NCI-H146 treated with DMSO at 0.1 percent for 48 hours (cell line): ENCODE measurements around the gene KCNT1.

ENCODE experiments used
- DNase-seq: peaks from one replicate; lab custom pipeline; 2025; ENCODE audit not compliant: unreplicated experiment; lab: John Stamatoyannopoulos, UW

The KCNT1 gene

GRCh38 chr9:135762921-135763320 lies 60.9 kb downstream of the KCNT1 start:
- DNase-seq = no peak

GRCh38 chr9:135763716-135764446 lies 61.9 kb downstream of the KCNT1 start:
- no peak for DNase-seq

- no peak for DNase-seq
These were observed 62.7 kb downstream of the KCNT1 start for GRCh38 chr9:135764731-135765130.

GRCh38 chr9:135765416-135765815 lies 63.4 kb downstream of the KCNT1 start:
- no peak for DNase-seq

GRCh38 chr9:135766251-135766650 lies 64.3 kb downstream of the KCNT1 start:
- DNase-seq = no peak

GRCh38 chr9:135766707-135767106 lies 64.7 kb downstream of the KCNT1 start:
- DNase-seq = no peak

- DNase-seq = no peak
These were observed 66.7 kb downstream of the KCNT1 start for GRCh38 chr9:135768516-135769218.

GRCh38 chr9:135769489-135770202 lies 67.7 kb downstream of the KCNT1 start:
- DNase-seq = peak; percentile 4

GRCh38 chr9:135770203-135770535 lies 68.2 kb downstream of the KCNT1 start:
- DNase-seq = peak; percentile 2

- no peak for DNase-seq
These were observed 68.8 kb downstream of the KCNT1 start for GRCh38 chr9:135770771-135771170.

- DNase-seq = no peak
These were observed 69.5 kb downstream of the KCNT1 start for GRCh38 chr9:135771401-135772051.

GRCh38 chr9:135772056-135772646 lies 70.2 kb downstream of the KCNT1 start:
- no peak for DNase-seq

GRCh38 chr9:135772702-135773493 lies 70.9 kb downstream of the KCNT1 start:
- DNase-seq = no peak

- DNase-seq = no peak
These were observed 71.7 kb downstream of the KCNT1 start for GRCh38 chr9:135773530-135774238.

- DNase-seq = no peak
These were observed 72.3 kb downstream of the KCNT1 start for GRCh38 chr9:135774239-135774747.

- DNase-seq = no peak
These were observed 73.0 kb downstream of the KCNT1 start for GRCh38 chr9:135774794-135775525.

- no peak for DNase-seq
These were observed 73.9 kb downstream of the KCNT1 start for GRCh38 chr9:135775911-135776310.

- DNase-seq = no peak
These were observed 75.1 kb downstream of the KCNT1 start for GRCh38 chr9:135776893-135777622.
